Thymus (tissue), 11 donors: ENCODE results near the gene RBMS2. TPM values are rescaled to one million over a fixed set of nuclear protein-coding genes. Genes with fewer than 3 reads are reported as not detected.
A peak's percentile ranks its signal among the peaks of the same experiment; 100 is the strongest.
"Not testable (repeated sequence)": the region's sequence is repeated elsewhere in the genome, so short reads cannot be mapped to it uniquely, and the experiment has no call there.

Experiments used
- DNase-seq, 9 donors: peaks; one replicate each; pipeline ENCODE4 v3.0.0-alpha.2; 2013; ENCODE audit warnings: low spot score in 9 of 9, low read depth in 6 of 9, missing footprints in 1 of 9
- H3K27ac ChIP-seq, 2 donors: one replicate each; pipeline ENCODE4 v1.5.1; 2013; ENCODE audit warnings: control low read depth in 1 of 2, low read depth in 1 of 2, low read length in 1 of 2, mild to moderate bottlenecking in 1 of 2, moderate library complexity in 1 of 2
- H3K27me3 ChIP-seq, 2 donors: one replicate each; pipeline ENCODE4 v1.5.1; 2013; ENCODE audit warnings: low read length in 1 of 2; ENCODE audit not compliant: control insufficient read depth in 2 of 2, insufficient read depth in 1 of 2
- H3K36me3 ChIP-seq, 2 donors: one replicate each; pipeline ENCODE4 v1.5.1; 2013; ENCODE audit warnings: low read length in 1 of 2, mild to moderate bottlenecking in 1 of 2, moderate library complexity in 1 of 2; ENCODE audit not compliant: control insufficient read depth in 2 of 2, insufficient read depth in 2 of 2
- H3K4me1 ChIP-seq, 2 donors: one replicate each; pipeline ENCODE4 v1.5.1; 2013; ENCODE audit warnings: low read length in 2 of 2; ENCODE audit not compliant: control insufficient read depth in 2 of 2, insufficient read depth in 2 of 2
- H3K4me3 ChIP-seq, 2 donors: one replicate each; pipeline ENCODE4 v1.5.1; 2013; ENCODE audit warnings: low read length in 2 of 2, control low read depth in 1 of 2, mild to moderate bottlenecking in 1 of 2
- H3K9me3 ChIP-seq, 2 donors: one replicate each; pipeline ENCODE4 v1.5.1; 2013; ENCODE audit warnings: low read length in 1 of 2, mild to moderate bottlenecking in 1 of 2; ENCODE audit not compliant: control insufficient read depth in 2 of 2, insufficient read depth in 1 of 2
- WGBS: extraction: QIAGEN DNeasy Blood & Tissue Kit; methylation state at CpG from one replicate; pipeline ENCODE4 v1.1.7; 2013; 5-methylcytosine and 5-hydroxymethylcytosine counted together
- polyA plus RNA-seq: library from polyadenylated mRNA; stranded (reverse); fragments of 200-250 nt; gene quantifications from one replicate; pipeline ENCODE4 v1.2.3, GENCODE V29; 2013
- total RNA-seq: library from RNA; stranded (reverse); fragments of 120-200 nt; gene quantifications from one replicate; pipeline ENCODE4 v1.2.4, GENCODE V29; 2013
- donor health status: healthy.

RBMS2 gene
- total and polyA plus RNA-seq, 2 donors, result 3.2 to 4.9 TPM

DNA sequence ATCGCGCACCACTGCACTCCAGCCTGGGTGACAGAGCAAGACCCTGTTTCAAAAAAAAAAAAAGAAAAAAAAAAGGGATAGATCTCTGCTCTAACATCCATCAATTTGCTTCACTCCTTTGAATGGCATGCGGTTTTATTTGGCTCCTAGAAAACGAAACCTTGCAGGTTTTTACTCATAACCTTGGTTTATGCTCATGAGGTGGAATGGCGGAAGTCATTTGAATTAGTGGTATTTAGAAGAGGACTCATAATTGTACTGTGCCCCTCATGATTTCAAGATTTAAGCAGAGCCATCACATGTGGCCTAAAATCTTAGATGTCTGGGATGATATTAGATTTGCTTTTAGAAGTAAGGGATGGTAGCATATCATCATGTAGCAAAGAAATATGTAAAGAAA, 29.4 kb downstream of the RBMS2 start:
- H3K4me1 ChIP-seq, result no peaks in the 10 kb centered on the region
- no peak overlapping the region for H3K4me3 ChIP-seq
- no peaks in the 10 kb centered on the region for H3K36me3 ChIP-seq
- DNase-seq, result no peak
- 99% methylated on average over 5 of the region's 5 CpGs for WGBS
- H3K27me3 ChIP-seq, result no peaks in the 10 kb centered on the region
- no peak overlapping the region for H3K27ac ChIP-seq
- H3K9me3 ChIP-seq, result no peaks in the 10 kb centered on the region

- Histone ChIP-seq H3K27me3 (no peaks in the 10 kb centered on the region), H3K4me3 (no peak overlapping the region), H3K9me3 (no peaks in the 10 kb centered on the region), H3K4me1 (peaks cover 19 to 28% of the 10 kb centered on the region in 2 donors), H3K27ac (peak overlapping the region; percentile 43 to 76), H3K36me3 (no peaks in the 10 kb centered on the region)
- DNase-seq, result peak in 6 of 9 donors; percentile 38 to 70 (median 48)
- WGBS, result 10% methylated on average over 6 of the region's 6 CpGs
Measured at GRCh38 chr12:56565510-56566101, 44.0 kb downstream of the RBMS2 start.

- Histone ChIP-seq H3K4me1 (peaks cover 24 to 39% of the 10 kb centered on the region in 2 donors), H3K4me3 (no peak overlapping the region), H3K27me3 (no peaks in the 10 kb centered on the region), H3K27ac (no peak overlapping the region), H3K36me3 (peaks cover 0 to 6% of the 10 kb centered on the region in 2 donors), H3K9me3 (no peaks in the 10 kb centered on the region)
- 100% methylated on average over 1 of the region's 1 CpG for WGBS
- DNase-seq, result no peak
Measured at GRCh38 chr12:56568146-56568545, 46.5 kb downstream of the RBMS2 start.

GRCh38 chr12:56571121-56571520, 49.5 kb downstream of the RBMS2 start:
- WGBS, result 96% methylated on average over 4 of the region's 4 CpGs
- Histone ChIP-seq H3K9me3 (no peaks in the 10 kb centered on the region), H3K27ac (peak overlapping the region in 1 of 2 donors; percentile 64), H3K4me3 (no peak overlapping the region), H3K27me3 (no peaks in the 10 kb centered on the region), H3K36me3 (peaks cover 0 to 6% of the 10 kb centered on the region in 2 donors), H3K4me1 (peaks cover 15 to 30% of the 10 kb centered on the region in 2 donors)
- no peak for DNase-seq

DNA sequence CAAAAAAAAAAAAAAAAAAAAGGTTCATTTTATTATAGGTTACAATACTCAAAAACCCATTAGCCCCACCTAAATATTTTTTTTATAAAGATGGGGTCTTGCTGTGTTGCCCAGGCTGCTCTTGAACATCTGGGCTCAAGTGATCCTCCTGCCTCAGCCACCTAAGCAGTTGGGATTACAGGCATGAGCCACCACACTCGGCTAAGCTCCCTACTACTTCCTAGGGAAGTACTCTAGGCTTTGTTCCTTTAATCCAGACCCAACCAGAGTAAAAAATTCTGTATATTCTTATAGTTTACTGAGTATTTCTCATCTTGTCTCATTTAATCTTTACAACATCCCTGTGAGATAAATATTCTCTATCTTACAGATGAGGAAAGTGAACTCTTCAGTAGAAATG, 50.7 kb downstream of the RBMS2 start:
- Histone ChIP-seq H3K27me3 (no peaks in the 10 kb centered on the region), H3K27ac (no peak overlapping the region), H3K36me3 (peaks cover 0 to 6% of the 10 kb centered on the region in 2 donors), H3K9me3 (no peaks in the 10 kb centered on the region), H3K4me3 (no peak overlapping the region), H3K4me1 (peaks cover 15 to 30% of the 10 kb centered on the region in 2 donors)
- WGBS, result 96% methylated on average over 1 of the region's 1 CpG
- no peak for DNase-seq

DNA sequence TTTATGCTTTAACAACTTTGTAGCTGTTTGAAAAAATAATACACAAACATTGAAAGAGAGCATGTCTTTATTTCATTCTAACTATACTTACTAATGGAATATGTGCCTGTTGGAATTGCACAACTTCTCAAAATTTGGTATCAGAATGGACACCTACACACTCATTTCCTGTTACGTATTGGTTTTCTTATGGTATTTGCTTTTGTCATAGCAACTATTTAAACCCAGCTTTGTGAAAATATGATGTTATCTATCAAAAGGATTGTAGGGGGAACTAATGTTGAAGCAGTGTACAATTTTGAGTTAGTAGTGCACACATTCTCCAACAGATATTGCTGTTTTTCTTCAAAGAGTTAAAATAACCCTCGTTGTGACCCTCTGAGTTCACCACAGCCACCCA, 52.6 kb downstream of the RBMS2 start:
- 76% methylated on average over 2 of the region's 2 CpGs for WGBS

GRCh38 chr12:56577248-56577647, 55.6 kb downstream of the RBMS2 start:
- H3K36me3 ChIP-seq, H3K9me3 ChIP-seq, H3K4me3 ChIP-seq, H3K27me3 ChIP-seq, DNase-seq, H3K27ac ChIP-seq: not testable (repeated sequence)
- peaks cover 3 to 12% of the 10 kb centered on the region in 2 donors for H3K4me1 ChIP-seq
- WGBS, result 99% methylated on average over 7 of the region's 7 CpGs

More for the DNA sequence above, 52.6 kb downstream of the RBMS2 start:
- no peak for DNase-seq
- Histone ChIP-seq H3K36me3 (peaks cover 0 to 6% of the 10 kb centered on the region in 2 donors), H3K9me3 (no peaks in the 10 kb centered on the region), H3K4me3 (no peak overlapping the region), H3K4me1 (peaks cover 13 to 25% of the 10 kb centered on the region in 2 donors), H3K27ac (no peak overlapping the region), H3K27me3 (no peaks in the 10 kb centered on the region)

DNA sequence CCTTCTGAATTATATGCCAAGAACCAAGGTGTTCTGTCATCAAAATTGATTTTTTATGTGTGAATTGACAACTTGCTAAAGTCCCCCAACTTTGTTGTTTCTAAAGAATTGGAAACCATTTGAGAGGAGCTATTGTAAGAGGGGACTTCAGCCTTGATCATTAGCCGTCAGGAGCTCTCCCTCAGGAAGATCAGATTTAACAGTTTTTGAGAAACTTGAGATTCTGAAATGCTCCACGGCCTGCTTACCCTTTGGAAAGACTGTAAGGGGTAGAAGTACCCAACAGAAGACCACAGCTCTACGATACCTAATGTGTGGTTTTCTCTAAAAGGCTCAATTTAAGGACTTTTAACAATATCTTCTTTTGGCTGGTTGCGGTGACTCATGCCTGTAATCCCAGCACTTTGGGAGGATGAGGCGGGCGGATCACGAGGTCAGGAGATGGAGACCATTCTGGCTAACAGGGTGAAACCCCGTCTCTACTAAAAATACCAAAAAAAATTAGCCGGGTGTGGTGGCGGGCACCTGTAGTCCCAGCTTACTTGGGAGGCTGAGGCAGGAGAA, 57.4 kb downstream of the RBMS2 start:
- WGBS, result 97% methylated on average over 10 of the region's 10 CpGs
- H3K4me1 ChIP-seq, result peaks cover 3 to 17% of the 10 kb centered on the region in 2 donors
- no peaks in the 10 kb centered on the region for H3K27me3 ChIP-seq
- H3K36me3 ChIP-seq, result no peaks in the 10 kb centered on the region
- H3K27ac ChIP-seq, result no peak overlapping the region
- no peaks in the 10 kb centered on the region for H3K9me3 ChIP-seq
- no peak overlapping the region for H3K4me3 ChIP-seq
- no peak for DNase-seq

DNA sequence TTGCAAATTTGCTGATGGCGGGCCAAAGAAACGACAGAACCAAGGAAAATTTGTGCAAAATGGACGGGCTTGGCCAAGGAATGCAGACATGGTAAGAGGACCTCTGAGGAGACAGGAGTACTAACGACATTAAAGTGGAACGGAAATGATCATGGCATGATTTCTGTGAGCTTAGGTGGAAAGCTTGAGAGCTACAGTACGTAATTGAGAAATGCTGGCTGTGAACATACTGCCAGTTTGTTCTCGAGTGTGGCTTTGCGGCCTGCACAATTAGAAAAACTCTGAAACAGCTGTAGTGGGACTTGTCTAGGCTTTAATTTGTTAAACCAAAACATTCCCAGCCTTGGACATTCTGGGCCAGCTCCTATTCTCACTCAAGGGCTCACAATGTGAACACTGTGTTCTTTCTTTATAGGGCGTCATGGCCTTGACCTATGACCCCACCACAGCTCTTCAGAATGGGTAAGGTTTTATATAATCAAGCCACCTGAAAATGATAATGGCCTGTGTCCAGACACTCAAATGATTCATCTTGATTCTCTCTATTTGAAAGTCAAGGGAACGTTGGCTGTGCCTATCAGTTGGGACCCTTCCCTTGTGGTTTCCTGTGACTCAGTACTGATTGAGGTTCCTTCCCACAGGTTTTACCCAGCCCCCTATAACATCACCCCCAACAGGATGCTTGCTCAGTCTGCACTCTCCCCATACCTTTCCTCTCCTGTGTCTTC, 60.0 kb downstream of the RBMS2 start:
- Histone ChIP-seq H3K9me3 (no peaks in the 10 kb centered on the region), H3K27me3 (no peaks in the 10 kb centered on the region), H3K27ac (peak overlapping the region in 1 of 2 donors; percentile 0), H3K36me3 (no peaks in the 10 kb centered on the region), H3K4me3 (no peak overlapping the region), H3K4me1 (peaks cover 3 to 17% of the 10 kb centered on the region in 2 donors)
- WGBS, result 65% methylated on average over 10 of the region's 10 CpGs
- peak in 3 of 9 donors; percentile 38 to 71 (median 46) for DNase-seq
